HL-60 (cell line): Measurements from ENCODE around the gene A2M.

ENCODE experiments used
- CTCF ChIP-seq: IDR thresholded peaks from one replicate; pipeline ENCODE4 v1.5.1; 2011; ENCODE audit warnings: low read length, control low read depth, inconsistent platforms; ENCODE audit not compliant: insufficient read depth
- GABPA ChIP-seq: IDR thresholded peaks from 2 replicates; pipeline ENCODE4 v1.6.1; 2012; ENCODE audit warnings: low read depth
- POLR2AphosphoS5 ChIP-seq: IDR thresholded peaks from 2 replicates; pipeline ENCODE4 v1.6.1; 2012; ENCODE audit warnings: low read depth
- SPI1 ChIP-seq: IDR thresholded peaks from 2 replicates; pipeline ENCODE4 v1.6.1; 2012; ENCODE audit warnings: low read depth, mild to moderate bottlenecking, borderline replicate concordance

- TF ChIP-seq POLR2AphosphoS5 (no peak), SPI1 (no peak), CTCF (no peak), GABPA (no peak)
Observed at GRCh38 chr12:9073076-9073475, 42.6 kb downstream of the A2M start.
